Activated T-cell treated with anti-CD3 and anti-CD28 coated beads for 24 hours (primary cell): Measurements from ENCODE around the gene GLG1.
"Not testable (repeated sequence)": the region's sequence is repeated elsewhere in the genome, so short reads cannot be mapped to it uniquely, and the experiment has no call there.

Experiments
- DNase-seq: peaks from one replicate; pipeline ENCODE4 v3.0.0-alpha.2; 2020; ENCODE audit warnings: low read depth

The GLG1 gene

DNA sequence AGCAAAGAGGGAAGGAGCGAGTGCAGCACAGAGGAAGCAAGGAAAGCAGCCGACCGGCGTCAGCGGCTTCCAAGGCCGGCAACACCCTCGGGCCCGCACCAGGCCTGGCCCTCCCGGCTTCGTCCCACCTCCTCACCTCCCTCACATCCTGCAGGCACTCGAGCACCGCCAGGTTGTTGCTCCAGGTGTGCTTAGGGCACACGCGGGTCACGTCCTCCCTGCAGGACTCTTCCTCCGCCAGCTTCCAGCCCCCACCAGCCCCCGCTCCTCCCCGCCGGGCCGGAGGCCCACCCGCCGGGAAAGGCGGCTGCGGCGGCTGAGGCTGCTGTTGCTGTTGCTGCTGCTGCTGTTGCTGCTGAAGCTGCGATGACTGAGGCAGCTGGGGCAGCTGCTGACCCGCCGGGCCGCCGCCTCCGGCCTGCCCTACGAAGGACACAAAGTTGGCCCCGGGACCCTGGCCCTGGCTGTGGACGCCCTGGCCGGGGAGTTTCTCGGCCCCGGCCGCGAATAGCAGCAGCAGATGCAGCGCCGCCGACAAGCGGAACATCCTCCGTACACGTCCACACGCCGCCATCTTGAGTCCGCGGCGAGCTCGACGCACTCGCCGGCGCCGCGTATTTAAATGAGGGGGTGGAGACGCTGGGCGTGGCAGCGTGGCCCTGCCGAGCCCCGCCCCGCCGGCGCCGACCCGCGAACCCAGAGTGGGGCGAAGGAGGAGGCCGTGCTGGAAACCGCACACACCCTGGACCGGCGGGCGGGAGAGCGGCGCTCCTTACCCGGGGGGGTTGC is at the start of gene GLG1:
TSS of gene GLG1 (minus strand) at position 594 of the 789 bp plus-strand sequence. CDS start at position 574, 20 bp downstream.
- peak; percentile 87 for DNase-seq

DNA sequence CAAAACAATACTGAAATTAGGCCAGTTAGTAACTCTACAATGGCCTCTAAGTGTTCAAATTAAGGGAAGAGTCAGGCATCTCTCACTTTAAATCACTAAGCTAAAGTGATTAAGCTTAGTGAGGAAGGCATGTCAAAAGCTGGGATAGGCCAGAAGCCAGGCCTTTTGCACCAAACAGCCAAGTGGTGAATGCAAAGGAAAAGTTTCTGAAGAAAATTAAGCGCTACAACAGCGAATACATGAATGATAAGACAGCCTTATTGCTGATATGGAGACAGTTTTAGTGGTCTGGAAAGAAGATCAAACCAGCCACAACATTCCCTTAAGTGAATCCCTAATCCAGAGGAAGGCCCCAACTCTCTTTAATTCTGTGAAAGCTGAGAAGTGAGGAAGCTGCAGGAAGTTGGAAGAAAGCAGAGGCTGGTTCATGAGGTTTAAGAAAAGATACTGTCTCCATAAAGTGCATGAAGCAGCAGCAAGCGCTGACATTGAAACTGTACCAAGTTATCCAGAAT is 47.7 kb upstream of the GLG1 start:
- DNase-seq: no peak

DNA sequence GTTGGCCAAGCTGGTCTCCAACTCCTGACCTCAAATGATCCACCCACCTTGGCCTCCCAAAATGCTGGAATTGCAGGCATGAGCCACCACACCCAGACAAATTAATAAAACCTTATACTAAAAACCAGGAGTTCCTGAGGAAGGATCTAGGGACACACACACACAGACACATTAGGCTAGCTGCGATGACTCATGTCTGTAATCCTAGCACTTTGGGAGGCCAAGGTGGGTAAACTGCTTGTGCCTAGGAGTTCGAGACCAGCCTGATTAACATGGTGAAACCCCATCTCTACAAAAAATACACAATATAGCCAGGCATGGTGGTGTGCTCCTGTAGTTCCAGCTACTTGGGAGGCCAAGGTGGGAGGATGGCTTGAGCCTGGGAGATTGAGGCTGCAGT is 46.0 kb upstream of the GLG1 start:
- not testable (repeated sequence) for DNase-seq

DNA sequence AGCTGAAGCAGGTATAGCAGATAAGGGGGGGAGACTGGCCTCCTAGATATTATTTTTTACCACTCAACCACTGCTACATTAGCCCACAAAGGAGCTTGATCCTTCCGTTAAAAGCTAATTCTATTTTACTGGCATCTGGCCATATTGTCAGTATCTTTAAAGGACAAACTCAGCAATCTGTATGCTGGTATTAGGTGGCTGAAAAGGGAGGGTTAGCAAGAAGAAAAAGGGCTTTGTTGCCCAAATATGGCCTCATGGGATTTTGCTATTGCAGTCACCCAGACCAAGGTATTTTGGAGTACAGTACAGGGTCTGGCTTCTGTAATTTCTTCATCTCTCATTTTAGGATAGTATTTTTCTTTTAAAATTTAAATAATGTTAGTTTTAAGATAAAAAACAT is 45.3 kb upstream of the GLG1 start:
- DNase-seq: no peak

DNA sequence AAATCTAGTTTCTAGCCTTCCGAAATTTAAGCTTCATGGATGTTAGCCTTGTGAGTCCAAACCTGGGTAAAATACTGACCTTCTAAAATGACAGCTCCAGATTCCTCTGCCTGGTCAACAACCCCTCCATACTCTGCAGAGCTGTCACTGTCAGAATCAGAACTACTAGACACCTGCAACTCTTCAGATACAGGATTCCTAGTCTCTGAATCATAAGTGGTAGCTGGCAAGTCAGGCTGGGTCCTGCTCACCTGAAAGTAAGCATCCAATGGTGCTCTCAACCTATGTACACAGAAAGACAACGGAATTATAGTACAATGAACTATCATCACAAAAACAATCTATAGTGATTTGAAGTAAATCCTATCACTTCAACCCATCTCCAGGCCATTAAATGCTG is 44.9 kb upstream of the GLG1 start:
- DNase-seq: no peak

DNA sequence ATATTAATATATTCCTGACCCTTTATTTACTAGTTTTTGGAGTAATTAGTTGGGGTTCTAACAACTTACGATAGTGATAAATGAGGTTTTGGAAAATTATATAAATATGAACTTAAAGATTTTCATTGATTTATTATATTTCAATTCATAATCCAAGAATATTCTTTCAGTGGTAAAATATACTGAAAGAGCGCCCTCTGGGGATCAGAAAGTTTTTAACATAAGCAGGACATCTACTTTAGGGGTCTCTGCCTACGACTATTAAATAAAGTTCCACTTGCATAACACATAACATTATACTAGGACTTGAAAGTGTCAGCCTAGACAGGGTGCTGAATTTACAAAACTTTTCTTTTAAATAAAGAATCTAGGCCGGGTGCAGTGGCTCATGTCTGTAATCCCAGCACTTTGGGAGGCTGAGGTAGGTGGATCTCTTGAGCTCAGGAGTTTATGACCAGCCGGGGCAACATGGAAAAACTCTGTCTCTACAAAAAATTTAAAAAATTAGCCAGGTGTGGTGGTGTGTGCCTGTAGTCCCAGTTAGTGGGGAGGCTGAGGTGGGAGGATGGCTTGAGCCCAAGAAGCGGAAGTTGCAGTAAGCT is 44.2 kb upstream of the GLG1 start:
- no peak for DNase-seq

DNA sequence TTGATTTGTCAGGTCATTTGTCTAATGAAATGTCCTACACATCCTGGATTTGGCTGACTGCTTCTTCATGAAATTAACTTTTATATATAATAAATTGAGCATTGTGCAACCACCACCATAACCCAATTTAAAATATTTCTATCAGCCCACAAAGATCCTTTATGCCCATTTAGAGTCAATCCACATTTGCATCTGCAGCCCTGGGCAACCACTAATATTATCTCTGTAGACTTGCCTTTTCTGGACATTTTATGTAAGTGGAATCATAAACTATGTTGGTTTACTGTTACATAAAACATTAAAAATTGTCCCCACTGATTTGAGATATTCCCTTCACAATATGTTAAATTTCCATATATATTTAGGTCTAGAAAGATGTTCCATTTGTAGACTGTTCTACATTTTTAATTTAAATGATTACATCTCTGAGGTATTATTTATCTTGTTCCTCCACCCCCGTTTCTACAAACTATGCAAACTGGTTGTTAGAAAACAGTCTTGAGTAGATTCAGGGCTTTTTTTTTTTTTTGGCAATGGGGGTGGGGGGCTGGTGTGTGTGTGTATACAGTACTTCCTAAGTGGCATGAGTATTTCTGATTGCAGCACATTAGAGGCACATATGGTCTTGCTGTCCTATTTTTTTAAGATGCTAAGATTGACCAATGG is 43.1 kb upstream of the GLG1 start:
- no peak for DNase-seq

DNA sequence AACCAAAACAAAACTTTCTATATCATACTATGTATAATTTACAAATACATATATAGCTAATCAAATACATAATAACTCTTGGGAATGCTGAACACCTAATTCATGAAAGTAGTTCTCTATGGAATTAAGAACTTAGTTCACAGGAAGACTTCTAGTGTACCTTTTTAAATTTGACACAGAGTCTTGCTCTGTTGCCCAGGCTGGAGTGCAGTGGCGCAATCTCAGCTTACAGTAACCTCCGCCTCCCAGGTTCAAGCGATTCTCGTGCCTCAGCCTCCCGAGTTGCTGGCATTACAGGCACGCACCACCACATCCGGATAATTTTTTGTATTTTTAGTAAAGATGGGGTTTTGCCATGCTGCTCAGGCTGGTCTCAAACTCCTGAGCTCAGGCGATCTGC is 35.1 kb upstream of the GLG1 start:
- no peak for DNase-seq

DNA sequence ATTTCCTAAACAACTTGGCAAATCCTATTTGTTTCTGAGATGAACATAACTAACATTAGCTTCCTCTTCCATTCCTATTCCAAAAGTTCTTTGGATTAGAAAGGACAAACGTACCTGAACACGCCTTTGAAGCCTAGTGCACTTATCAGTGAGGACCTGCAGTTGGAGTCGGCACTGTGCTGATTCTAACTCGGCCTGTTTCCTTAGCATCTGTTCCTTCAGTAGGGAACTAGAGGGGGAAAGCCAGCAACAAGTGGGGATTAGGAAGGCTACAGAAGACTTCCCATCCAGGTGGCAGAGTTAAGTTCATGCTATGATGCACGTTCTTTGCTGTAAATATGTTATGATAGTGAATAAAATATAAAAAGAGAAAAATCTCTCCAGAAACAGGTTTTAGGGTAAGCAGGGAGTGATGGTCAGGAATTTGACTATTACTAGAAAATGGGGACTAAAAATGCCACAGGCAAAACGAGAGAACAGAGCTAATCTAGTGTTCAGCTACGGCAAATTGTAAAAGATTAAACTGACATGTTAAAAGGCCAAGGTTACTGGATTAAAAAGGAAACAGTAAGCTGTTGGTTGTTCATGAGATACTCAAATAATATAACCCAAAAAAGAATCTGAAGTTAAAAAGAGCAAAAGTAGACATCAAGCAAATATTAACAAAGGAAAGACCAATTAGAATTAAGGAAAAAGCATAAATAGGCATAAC is 31.0 kb upstream of the GLG1 start:
- DNase-seq: no peak

DNA sequence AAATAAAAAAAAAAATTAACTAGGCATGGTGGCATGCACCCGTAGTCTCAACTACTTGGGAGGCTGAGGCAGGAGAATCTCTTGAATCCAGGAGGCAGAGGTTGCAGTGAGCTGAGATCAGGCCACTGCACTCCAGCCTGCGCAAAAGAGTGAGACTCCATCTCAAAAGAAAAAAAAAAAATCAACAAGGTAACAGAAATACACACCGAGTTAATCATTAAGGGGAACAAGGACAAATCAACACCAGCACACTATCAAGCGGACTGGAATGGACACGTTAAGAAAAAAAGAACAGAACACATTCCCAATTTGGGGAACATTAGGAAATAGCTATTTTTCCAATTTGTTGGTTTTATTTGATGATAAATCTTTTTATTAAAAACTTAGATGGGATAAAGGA is 28.4 kb upstream of the GLG1 start:
- DNase-seq: no peak

DNA sequence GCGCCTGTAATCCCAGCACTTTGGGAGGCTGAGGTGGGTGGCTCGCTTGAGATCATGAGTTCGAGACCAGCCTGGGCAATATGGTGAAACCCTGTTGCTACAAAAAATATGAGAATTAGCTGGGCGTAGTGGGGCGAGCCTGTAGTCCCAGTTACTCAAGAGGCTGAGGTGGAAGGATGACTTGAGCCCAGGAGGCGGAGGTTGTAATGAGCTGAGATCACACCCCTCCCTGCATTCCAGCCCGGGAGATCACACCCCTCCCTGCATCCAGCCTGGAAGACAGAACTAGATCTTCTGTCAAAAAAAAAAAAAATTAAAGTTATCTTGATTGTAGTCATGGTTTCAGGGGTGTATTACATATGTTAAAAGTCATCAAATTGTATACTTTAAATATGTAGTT is 26.8 kb upstream of the GLG1 start:
- DNase-seq: no peak

DNA sequence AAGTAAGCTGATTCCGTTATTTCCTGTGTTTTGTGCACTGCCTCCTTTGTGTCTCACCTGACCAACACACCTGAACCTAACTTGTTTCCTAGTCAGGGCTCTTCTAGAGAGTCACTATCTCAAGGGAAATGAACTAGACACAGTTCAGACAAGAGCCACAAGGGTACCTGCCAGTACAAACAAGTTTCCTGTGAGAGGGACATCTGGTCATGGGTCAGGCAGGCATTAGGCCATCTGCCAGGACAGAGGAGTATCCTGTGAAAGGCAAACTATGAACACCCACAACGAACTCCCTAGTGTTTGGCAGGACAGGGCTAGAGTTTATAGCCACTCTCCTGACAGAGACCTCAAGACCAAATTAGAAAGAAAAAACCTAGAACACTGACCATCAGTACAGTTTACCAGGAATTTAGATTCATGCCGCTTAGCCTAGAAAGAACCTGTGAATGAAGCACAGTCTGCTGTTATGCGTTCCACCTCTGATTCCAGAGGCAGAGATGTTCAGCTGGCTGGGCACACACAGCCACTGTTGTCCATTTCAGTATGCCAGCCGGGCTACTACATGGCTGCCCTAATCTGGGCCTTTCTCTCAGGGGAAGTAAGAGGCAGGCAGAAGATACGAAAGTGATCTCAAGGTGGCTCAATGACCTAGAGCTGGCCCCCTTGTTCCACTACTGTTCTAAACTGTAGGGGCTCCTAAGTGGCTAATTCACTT is 20.7 kb upstream of the GLG1 start:
- DNase-seq: no peak

DNA sequence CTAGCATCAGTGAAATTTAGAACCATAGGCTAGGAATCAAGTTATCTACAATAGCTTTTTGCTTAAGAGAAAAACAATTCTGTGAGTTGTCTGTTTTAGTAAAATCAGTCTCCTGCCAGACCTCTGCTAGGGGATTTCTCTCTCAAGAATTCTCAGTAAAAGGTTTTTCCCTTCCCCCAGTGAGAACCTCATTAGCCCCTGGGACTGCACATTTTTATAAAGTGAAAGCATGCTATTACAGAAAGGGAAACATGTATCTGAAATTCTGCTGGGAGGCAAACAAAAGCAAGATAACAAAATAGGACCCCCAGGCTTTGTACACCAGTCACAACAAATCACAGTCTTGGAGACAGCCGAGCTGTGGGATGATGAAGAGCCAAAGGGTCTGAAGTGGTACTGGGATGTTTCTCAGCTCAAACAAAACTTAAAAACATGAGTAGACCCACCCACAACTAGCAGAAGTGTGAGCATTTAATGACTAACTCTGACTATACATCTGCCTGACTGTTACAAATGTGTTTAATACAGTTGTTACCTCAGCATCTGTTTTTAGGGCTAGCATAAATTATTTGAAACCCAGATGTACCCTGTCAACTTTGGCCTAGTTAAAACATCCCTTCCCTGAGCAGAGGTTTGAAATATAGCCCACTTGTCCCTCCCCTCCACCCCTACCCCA is 20.0 kb upstream of the GLG1 start:
- DNase-seq: no peak

DNA sequence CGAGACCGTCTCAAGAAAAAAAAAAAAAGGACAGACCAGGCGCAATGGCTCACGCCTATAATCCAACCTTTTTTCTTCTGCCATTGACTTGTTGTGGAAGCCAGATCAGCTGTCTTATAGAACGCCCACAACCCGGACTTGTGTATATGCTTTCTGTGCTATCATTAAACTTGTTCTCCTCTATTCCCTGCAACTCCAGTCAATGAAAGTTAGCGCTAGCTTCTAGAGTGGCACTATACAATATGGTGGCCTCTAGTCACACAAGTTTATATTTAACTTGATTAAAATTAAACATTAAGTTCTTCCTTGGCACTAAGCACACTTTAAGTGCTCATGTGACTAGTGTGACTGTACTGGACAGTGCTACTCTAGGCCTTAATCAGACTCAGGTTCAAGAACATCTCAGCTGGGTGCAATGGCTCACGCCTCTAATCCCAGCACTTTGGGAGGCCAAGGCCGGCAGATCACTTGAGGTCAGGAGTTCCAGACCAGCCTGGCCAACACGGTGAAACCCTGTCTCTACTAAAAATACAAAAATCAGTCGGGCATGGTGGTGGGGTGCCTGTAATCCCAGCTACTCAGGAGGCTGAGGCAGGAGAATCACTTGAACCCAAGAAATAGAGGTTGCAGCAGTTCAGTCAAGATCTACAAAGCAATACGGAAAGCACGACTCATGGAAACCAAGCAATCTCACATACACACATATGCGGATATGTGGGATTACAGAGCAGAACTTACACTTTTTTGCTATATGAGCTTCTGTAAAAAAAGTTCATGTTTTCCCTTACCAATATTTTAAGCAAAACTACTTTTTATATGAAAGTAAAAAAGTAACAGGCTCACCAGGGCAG is 18.8 kb upstream of the GLG1 start:
- no peak for DNase-seq

DNA sequence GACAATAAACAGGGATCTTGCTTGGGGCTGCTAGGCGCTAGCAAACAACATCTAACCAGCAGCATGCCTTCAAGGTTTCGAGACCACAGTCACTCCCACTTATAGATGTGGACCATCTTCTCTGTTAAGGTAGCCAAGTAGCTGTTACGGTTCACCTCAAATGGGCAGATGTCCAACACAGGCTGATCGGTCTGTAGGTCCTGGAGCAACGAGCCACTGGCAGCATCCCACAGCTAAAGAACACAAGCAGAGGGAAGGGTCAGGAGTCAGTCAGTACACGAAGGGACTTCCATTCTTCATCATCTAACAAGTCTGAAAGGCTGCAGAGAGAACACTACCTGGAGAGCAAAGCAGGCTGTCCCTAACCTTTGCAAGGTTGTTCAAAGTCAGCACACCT is 16.9 kb upstream of the GLG1 start:
- DNase-seq: no peak

DNA sequence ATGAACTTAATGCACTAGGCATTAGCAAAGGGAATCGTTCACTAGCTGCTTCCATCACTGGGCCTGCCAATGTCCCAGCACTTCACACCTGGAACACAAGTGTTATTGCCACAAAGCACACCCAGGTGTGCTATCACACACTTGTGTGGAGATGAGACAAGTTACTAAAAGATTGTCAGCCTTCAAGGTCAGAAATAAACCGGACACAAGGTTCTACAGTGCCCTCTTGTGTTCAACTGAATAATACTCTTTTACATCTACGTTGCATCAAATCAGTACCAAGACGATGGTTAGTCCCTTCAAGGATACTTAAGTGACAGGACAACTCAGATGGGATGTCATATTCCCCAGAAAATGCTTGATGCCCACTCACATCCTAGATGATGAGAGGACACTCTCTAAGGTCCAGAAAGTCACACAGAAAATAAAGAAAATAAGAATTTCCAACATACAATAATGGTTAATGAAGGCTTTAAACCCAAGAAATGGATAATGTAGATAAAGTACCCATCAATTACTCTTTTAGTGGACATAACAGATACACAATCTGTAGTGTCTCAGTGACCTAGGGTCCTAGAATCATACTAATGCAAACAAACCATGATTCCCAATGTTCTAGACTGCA is 16.4 kb upstream of the GLG1 start:
- DNase-seq: no peak

DNA sequence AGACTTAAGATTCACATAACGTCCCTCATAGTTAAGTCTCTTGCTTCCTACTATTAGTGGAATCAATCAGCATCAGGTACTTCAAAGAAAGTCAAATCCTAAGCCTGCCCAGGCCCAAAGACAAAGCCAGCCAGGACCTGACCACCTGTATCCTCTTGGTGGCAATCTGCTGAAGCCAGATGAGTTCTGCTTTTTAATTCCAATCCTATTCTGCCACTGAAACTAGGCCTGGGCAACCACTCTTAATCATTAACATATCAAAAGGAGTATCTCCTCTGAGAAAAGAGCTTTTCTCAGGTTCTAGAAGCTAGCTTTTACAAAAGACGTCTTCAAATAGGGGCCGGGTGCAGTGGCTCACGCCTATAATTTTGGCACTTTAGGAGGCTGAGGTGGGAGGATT is 15.1 kb upstream of the GLG1 start:
- no peak for DNase-seq

DNA sequence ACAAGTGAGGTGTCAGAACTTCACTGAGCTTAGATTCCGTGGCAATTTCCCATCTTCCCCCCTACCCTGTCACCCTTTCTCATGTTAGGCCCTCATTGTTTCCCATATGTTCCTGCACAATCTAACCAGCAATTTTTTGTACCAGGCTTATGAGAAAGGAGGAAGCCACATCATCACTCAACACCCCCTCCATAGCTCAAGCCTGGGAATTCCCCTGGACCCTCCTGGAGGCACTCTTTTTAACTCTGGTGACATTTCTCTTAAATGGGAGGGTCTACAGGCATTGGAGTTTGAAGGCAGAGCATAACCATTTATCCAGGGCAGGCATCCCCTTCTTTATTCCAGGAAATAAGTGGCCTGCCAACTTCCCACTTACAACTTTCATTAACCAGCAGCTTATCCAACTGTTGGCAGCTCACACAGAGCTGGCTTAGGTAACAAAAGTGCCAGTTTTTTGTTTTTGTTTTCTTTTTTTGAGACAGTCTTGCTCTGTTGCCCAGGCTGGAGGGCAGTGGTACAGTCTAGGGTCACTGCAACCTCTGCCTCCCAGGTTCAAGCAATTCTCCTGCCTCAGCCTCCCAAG is 10.4 kb upstream of the GLG1 start:
- no peak for DNase-seq

DNA sequence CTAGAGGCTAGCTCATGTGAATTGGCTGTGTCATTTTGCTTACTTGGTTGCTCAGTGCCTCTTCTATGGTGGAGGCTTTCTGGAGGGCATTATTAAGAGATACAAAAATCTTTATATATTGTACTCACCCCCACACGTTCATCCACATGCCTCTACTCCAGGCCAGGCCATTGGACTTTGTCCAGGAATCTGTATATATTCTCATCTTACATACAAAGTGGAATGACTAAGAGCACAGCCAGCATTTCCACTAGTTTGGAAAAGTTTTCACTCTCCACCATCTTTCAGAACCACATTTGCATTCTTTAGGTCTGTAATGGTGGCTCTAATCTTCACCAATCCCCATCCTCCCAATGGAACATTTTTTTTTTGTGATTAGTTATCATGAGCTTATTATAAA is 4.8 kb upstream of the GLG1 start:
- DNase-seq: no peak

DNA sequence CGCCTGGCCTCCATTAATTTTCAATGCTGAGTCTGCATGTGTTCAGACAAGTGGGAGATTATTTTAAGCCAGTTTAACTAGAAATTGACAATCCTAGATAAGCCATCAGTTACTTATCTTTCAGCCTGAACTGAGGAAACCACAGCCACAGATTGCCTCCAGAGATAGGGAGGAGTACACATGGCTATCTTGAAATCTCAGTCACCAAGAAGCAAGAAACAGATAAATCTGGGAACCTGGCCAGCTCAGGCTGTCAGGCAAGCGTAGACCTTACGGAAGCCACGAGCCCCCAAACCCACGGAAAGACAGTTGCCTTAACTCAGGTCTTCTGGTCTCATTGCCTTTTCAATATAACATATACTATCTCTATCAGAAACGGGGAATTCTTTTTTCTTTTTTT is 2.0 kb upstream of the GLG1 start:
- no peak for DNase-seq
